Mucosa of rectum (tissue), 2 donors: ENCODE data around the gene ZNF638.

ENCODE experiments used
- H3K27ac ChIP-seq, 2 donors: one replicate each; pipeline ENCODE4 v1.7.0; 2013; ENCODE audit warnings: inconsistent platforms in 2 of 2, low read depth in 2 of 2, low read length in 2 of 2
- H3K27me3 ChIP-seq, 2 donors: one replicate each; pipeline ENCODE4 v1.7.0; 2013; ENCODE audit warnings: low read length in 2 of 2; ENCODE audit not compliant: control insufficient read depth in 2 of 2, insufficient read depth in 2 of 2
- H3K36me3 ChIP-seq, 2 donors: one replicate each; pipeline ENCODE4 v1.7.0; 2013; ENCODE audit warnings: low read length in 2 of 2; ENCODE audit not compliant: control insufficient read depth in 2 of 2, insufficient read depth in 2 of 2
- H3K4me1 ChIP-seq, 2 donors: one replicate each; pipeline ENCODE4 v1.7.0; 2013; ENCODE audit warnings: low read length in 2 of 2, mild to moderate bottlenecking in 1 of 2; ENCODE audit not compliant: control insufficient read depth in 2 of 2, insufficient read depth in 2 of 2
- H3K4me3 ChIP-seq, 2 donors: one replicate each; pipeline ENCODE4 v1.7.0; 2013; ENCODE audit warnings: low read length in 2 of 2
- H3K9ac ChIP-seq, 2 donors: one replicate each; pipeline ENCODE4 v1.7.0; 2013; ENCODE audit warnings: low read length in 2 of 2, low read depth in 1 of 2, mild to moderate bottlenecking in 1 of 2
- H3K9me3 ChIP-seq, 2 donors: one replicate each; pipeline ENCODE4 v1.7.0; 2013; ENCODE audit warnings: low read length in 2 of 2; ENCODE audit not compliant: control insufficient read depth in 2 of 2
- donor health status: healthy.
- donor health status: Normal muscosa, but diverticular disease.

The ZNF638 gene

GRCh38 chr2:71452565-71452964, 121.0 kb downstream of the ZNF638 start:
- Histone ChIP-seq H3K4me1 (peaks cover 6 to 8% of the 10 kb centered on the region in 2 donors), H3K9me3 (no peaks in the 10 kb centered on the region), H3K27ac (no peak overlapping the region), H3K9ac (no peak overlapping the region), H3K27me3 (peaks cover 12 to 23% of the 10 kb centered on the region in 2 donors), H3K4me3 (no peak overlapping the region), H3K36me3 (no peaks in the 10 kb centered on the region)

DNA sequence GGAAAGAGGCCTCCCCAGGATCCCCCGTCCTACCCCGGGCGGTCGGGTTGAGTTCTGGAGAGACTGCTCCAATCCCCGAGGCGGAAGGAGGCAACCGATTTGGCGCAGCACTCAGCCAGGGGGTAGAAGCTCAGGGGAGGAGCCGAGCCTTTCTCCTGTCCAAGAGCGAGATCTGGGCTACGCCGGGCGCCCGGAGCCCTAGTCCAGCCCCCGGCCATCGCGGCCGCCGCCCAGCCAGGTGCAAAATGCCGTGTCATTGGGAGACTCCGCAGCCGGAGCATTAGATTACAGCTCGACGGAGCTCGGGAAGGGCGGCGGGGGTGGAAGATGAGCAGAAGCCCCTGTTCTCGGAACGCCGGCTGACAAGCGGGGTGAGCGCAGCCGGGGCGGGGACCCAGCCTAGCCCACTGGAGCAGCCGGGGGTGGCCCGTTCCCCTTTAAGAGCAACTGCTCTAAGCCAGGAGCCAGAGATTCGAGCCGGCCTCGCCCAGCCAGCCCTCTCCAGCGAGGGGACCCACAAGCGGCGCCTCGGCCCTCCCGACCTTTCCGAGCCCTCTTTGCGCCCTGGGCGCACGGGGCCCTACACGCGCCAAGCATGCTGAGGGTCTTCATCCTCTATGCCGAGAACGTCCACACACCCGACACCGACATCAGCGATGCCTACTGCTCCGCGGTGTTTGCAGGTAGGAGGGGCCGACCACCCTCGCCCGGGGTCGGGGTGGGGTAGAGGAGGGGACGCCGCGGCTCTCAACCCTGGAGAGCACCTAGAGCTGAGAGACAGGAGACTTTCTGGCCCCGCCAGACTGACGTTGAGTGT, 122.0 kb downstream of the ZNF638 start, which contains the start of gene DYSF:
DYSF (plus strand) TSS at position 158 of the 817 bp plus-strand sequence.
- no peaks in the 10 kb centered on the region for H3K36me3 ChIP-seq
- no peaks in the 10 kb centered on the region for H3K9me3 ChIP-seq
- H3K4me3 ChIP-seq, result peak within 1 kb of the TSS; percentile 42 to 53
- H3K27ac ChIP-seq, result peak within 1 kb of the TSS in 1 of 2 donors; percentile 18
- peaks cover 6 to 10% of the 10 kb centered on the region in 2 donors for H3K4me1 ChIP-seq
- H3K9ac ChIP-seq, result peak within 1 kb of the TSS in 1 of 2 donors; percentile 22
- peaks cover 12 to 23% of the 10 kb centered on the region in 2 donors for H3K27me3 ChIP-seq

- H3K27ac ChIP-seq, result peak overlapping the region in 1 of 2 donors; percentile 18
- H3K4me1 ChIP-seq, result peaks cover 6 to 10% of the 10 kb centered on the region in 2 donors
- H3K9ac ChIP-seq, result peak overlapping the region in 1 of 2 donors; percentile 22
- peak overlapping the region; percentile 42 to 53 for H3K4me3 ChIP-seq
- H3K27me3 ChIP-seq, result peaks cover 12 to 23% of the 10 kb centered on the region in 2 donors
- H3K36me3 ChIP-seq, result no peaks in the 10 kb centered on the region
- H3K9me3 ChIP-seq, result no peaks in the 10 kb centered on the region
Measured at GRCh38 chr2:71454221-71455010, 122.8 kb downstream of the ZNF638 start.

- peak overlapping the region in 1 of 2 donors; percentile 18 for H3K27ac ChIP-seq
- H3K9ac ChIP-seq, result no peak overlapping the region
- H3K4me1 ChIP-seq, result peaks cover 6 to 10% of the 10 kb centered on the region in 2 donors
- H3K27me3 ChIP-seq, result peaks cover 12 to 23% of the 10 kb centered on the region in 2 donors
- H3K4me3 ChIP-seq, result no peak overlapping the region
- H3K36me3 ChIP-seq, result no peaks in the 10 kb centered on the region
- no peaks in the 10 kb centered on the region for H3K9me3 ChIP-seq
Measured at GRCh38 chr2:71455011-71455740, 123.6 kb downstream of the ZNF638 start.

DNA sequence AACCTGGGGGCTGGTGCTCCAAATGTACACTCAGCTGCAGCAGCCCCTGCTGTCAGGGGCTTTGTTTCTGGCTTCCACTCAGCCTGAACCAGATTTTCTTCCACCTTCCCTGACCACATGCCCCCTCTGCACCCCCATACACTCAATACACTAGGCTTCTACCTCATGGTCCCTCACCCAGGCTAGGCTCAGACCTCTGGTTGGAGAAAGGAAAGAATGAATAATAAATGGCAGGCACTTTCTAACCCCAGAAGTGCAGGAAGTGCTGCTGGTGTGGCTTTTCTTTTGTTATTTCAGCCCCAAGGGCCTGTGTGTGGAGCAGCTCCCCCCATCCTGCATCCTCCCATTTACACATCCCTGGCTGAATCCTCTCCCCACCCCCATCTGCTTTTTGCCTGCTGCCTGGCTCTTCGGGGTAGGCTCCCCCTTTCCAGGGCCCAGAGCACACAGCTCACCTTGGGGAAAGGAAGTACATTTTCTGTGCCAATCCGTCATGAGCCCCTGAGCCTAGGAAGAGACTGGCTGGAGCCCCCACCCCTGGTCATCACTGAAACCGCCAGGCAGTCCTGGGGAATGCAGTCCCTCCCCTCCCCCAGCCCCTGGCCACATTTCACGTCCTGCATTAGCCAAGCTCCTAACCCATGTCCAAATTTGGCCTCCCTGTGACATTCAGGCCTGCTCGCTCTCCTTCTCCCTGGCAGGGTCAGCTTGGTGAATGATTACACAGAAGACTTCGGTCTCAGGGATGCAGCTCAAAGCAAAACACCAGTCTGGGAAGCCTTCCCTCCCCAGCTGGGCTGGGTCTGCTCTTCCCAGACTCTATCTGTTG, 124.4 kb downstream of the ZNF638 start:
- H3K27me3 ChIP-seq, result peaks cover 12 to 23% of the 10 kb centered on the region in 2 donors
- peak overlapping the region; percentile 13 to 38 for H3K27ac ChIP-seq
- no peak overlapping the region for H3K4me3 ChIP-seq
- no peak overlapping the region for H3K9ac ChIP-seq
- no peaks in the 10 kb centered on the region for H3K36me3 ChIP-seq
- H3K4me1 ChIP-seq, result peaks cover 6 to 10% of the 10 kb centered on the region in 2 donors
- no peaks in the 10 kb centered on the region for H3K9me3 ChIP-seq

DNA sequence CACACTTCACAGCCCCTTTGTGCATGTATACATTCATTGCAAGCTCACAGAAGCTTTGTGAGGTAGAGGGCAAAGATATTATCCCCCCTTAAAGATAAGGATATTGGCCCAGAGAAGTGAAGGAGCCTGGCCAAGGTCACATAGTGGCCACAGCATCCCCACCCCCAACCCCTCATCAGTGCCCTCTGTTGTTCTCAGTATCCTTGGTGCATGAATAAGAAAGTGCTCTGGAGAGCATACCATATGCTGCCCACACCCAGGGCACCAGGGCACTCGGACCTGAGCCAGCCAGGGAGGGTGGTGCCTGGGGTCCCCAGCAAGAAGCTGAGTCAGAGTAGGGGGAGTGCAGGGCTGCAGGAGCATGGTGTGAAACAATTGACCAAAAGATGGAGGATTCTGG, 125.0 kb downstream of the ZNF638 start:
- H3K27ac ChIP-seq, result peak overlapping the region in 1 of 2 donors; percentile 44
- peaks cover 12 to 23% of the 10 kb centered on the region in 2 donors for H3K27me3 ChIP-seq
- H3K9me3 ChIP-seq, result no peaks in the 10 kb centered on the region
- peaks cover 6 to 10% of the 10 kb centered on the region in 2 donors for H3K4me1 ChIP-seq
- no peaks in the 10 kb centered on the region for H3K36me3 ChIP-seq
- no peak overlapping the region for H3K4me3 ChIP-seq
- H3K9ac ChIP-seq, result no peak overlapping the region

GRCh38 chr2:71457123-71457915, 125.7 kb downstream of the ZNF638 start:
- Histone ChIP-seq H3K4me1 (peaks cover 6 to 10% of the 10 kb centered on the region in 2 donors), H3K27ac (peak overlapping the region in 1 of 2 donors; percentile 44), H3K9ac (no peak overlapping the region), H3K4me3 (no peak overlapping the region), H3K27me3 (peaks cover 12 to 23% of the 10 kb centered on the region in 2 donors), H3K9me3 (no peaks in the 10 kb centered on the region), H3K36me3 (no peaks in the 10 kb centered on the region)

GRCh38 chr2:71457923-71458322, 126.3 kb downstream of the ZNF638 start:
- Histone ChIP-seq H3K27me3 (peaks cover 12 to 23% of the 10 kb centered on the region in 2 donors), H3K4me1 (peaks cover 6 to 10% of the 10 kb centered on the region in 2 donors), H3K27ac (no peak overlapping the region), H3K36me3 (no peaks in the 10 kb centered on the region), H3K9ac (no peak overlapping the region), H3K9me3 (no peaks in the 10 kb centered on the region), H3K4me3 (no peak overlapping the region)
